Left lung (tissue), 10 donors: ENCODE data around the gene PPM1E. TPM values are rescaled to one million over a fixed set of nuclear protein-coding genes. Genes with fewer than 3 reads are reported as not detected.

Source experiments
- ATAC-seq: fragments of 200-7000 bp; cut with Tn5 transposase; one replicate; pipeline ENCODE4 v1.9.1; 2020; ENCODE audit warnings: moderate library complexity
- DNase-seq, 4 donors: peaks; one replicate each; pipeline ENCODE4 v3.0.0-alpha.2; 2013 to 2020
- H3K27ac ChIP-seq, 2 donors: fragments of 200-600 bp; sonication (generic) in 1 of 2; one replicate each; pipeline versions ENCODE4 v1.5.0 to v1.8.0; 2020 to 2021
- H3K27me3 ChIP-seq, 2 donors: fragments of 200-600 bp; sonication (generic) in 1 of 2; one replicate each; pipeline versions ENCODE4 v1.5.0 to v1.8.0; 2020 to 2021
- H3K36me3 ChIP-seq, 2 donors: fragments of 200-600 bp; sonication (generic) in 1 of 2; one replicate each; pipeline versions ENCODE4 v1.5.0 to v1.8.0; 2020 to 2021
- H3K4me1 ChIP-seq, 2 donors: fragments of 200-600 bp; one replicate each; pipeline ENCODE4 v1.8.0; 2021
- H3K4me3 ChIP-seq, 2 donors: fragments of 200-600 bp; sonication (generic) in 1 of 2; one replicate each; pipeline versions ENCODE4 v1.5.0 to v1.8.0; 2020 to 2021; ENCODE audit warnings: mild to moderate bottlenecking in 1 of 2
- H3K9me3 ChIP-seq, 2 donors: fragments of 200-600 bp; sonication (generic) in 1 of 2; one replicate each; pipeline versions ENCODE4 v1.5.0 to v1.8.0; 2020 to 2021
- intact Hi-C, 2 donors: fragments of 100-400 bp; cut with DNase I; formaldehyde crosslinking; loops; one replicate each; pipeline versions ENCODE4 v1.11.2 to v1.14.2; 2022
- polyA plus RNA-seq, 6 donors: library from polyadenylated mRNA; unstranded; fragments of 120-200 nt; gene quantifications; one replicate each; pipeline ENCODE4 v1.2.1, GENCODE V29; 2013; ENCODE audit not compliant: insufficient read length in 6 of 6
- total RNA-seq, 2 donors: library from RNA; stranded (reverse); fragmentation: NEBNext Ultra II Directional; extraction: Animal tissue kit (Norgen Biotek cat#: 25700); gene quantifications; one replicate each; pipeline ENCODE4 v1.2.1, GENCODE V29; 2021
- TF ChIP-seq, protein P1 (sequence below), 2 donors: fragments of 200-600 bp; sonication (generic) in 1 of 2; IDR thresholded peaks; one replicate each; pipeline versions ENCODE4 v1.5.0 to v1.8.0; 2021; ENCODE audit warnings: antibody characterized with exemption in 2 of 2
- donor health status: DM: no; HTN: yes; CAD: no.
- donor health status: DM: no; HTN: no; CAD: no.

Gene PPM1E
- total and polyA plus RNA-seq, 8 donors: 0.21 to 0.68 (median 0.40) TPM

DNA sequence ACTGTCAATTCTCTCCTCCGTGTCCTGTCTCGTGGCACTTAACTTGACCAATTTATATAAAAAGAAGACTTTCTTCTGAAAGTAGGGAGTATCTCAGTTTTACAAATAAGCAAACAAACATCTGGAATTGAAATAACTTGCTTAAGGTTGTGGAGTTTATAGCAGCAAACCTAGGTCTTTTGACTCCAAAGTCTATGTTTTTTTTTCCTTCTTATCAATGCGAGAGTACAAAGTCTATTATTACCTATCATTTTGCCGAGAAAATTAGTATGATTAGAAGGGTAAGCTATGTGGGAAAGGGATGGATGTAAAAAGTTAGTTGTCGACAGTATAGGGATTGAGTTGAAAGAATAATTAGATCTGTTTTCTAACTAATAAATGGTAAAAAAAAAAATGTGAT is 50.4 kb downstream of the PPM1E start:
- intact Hi-C loops: no loop called here

DNA sequence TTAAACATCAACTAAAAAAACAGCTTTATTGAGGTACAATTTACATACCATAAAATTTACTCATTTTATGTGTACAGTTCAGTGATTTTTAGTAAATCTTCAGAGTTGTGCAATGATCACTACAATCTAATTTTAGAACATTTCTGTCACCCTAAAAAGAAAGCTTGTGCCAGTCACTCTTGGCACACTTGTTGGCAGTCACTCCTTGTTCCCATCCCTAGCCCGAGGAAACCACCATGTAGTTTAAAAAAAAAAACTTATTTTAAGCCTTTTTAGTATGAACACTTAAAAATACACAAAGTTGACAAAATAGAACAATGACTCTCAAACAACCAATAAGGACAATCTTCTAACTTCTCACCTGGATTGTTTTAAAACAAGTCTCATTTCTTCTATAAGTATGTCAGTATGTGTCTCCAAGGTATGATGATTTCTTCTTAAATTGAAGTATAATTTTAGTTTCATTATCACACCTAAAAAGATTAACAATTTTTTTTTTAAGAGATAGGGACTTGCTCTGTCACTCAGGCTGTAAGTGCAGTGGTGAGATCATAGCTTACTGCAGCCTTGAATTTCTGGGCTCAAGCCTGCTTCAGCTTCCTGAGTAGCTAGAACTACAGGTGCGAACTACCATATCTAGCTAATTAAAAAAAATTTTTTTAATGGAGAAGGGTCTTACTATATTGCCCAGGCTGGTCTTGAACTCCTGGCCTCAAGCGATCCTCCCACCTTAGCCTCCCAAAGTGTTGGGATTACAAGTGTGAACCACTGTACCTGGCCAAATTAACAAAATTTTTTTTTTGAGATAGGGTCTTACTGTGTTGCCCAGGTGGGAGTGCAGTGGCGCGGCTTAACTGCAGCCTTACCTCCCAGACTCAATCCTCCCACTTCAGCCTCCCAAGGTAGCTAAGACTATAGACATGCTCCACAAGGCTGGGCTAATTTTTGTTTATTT is 53.2 kb downstream of the PPM1E start:
- TF ChIP-seq, protein P1, sequence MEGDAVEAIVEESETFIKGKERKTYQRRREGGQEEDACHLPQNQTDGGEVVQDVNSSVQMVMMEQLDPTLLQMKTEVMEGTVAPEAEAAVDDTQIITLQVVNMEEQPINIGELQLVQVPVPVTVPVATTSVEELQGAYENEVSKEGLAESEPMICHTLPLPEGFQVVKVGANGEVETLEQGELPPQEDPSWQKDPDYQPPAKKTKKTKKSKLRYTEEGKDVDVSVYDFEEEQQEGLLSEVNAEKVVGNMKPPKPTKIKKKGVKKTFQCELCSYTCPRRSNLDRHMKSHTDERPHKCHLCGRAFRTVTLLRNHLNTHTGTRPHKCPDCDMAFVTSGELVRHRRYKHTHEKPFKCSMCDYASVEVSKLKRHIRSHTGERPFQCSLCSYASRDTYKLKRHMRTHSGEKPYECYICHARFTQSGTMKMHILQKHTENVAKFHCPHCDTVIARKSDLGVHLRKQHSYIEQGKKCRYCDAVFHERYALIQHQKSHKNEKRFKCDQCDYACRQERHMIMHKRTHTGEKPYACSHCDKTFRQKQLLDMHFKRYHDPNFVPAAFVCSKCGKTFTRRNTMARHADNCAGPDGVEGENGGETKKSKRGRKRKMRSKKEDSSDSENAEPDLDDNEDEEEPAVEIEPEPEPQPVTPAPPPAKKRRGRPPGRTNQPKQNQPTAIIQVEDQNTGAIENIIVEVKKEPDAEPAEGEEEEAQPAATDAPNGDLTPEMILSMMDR (IDR thresholded peaks at IDR 0.05): no peak
- no peaks in the 10 kb centered on the region for H3K9me3 ChIP-seq

More for the DNA sequence above, 50.4 kb downstream of the PPM1E start:
- H3K27me3 ChIP-seq: peaks cover 0 to 10% of the 10 kb centered on the region in 2 donors
- H3K27ac ChIP-seq: no peak overlapping the region
- no peaks in the 10 kb centered on the region for H3K9me3 ChIP-seq
- ATAC-seq (no peak), DNase-seq (no peak)
- no peaks in the 10 kb centered on the region for H3K36me3 ChIP-seq
- no peak overlapping the region for H3K4me3 ChIP-seq
- H3K4me1 ChIP-seq: no peaks in the 10 kb centered on the region
- TF ChIP-seq, protein P1 (IDR thresholded peaks at IDR 0.05): no peak

DNA sequence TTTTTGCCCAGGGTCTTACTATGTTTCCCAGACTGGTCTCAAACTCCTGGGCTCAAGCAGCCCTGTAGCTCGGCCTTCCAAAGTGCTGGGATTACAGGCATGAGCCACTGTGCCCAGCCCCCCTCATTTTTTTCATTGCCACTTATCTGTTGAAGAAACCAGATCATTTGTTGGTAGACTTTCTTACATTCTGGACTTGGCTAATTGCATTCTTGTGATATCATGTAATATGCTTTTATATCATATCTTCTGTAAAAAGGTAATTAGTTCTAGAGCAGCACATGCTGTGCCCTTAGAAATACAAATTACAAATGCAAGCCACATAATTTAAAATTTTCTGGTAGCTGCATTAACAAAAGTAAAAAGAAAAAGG is 53.9 kb downstream of the PPM1E start:
- Histone ChIP-seq H3K9me3 (no peaks in the 10 kb centered on the region), H3K4me3 (no peak overlapping the region), H3K36me3 (no peaks in the 10 kb centered on the region), H3K27me3 (peaks cover 0 to 11% of the 10 kb centered on the region in 2 donors), H3K4me1 (no peaks in the 10 kb centered on the region), H3K27ac (no peak overlapping the region)
- ATAC-seq (no peak), DNase-seq (no peak)
- intact Hi-C loops: no loop called here
- TF ChIP-seq, protein P1 (IDR thresholded peaks at IDR 0.05): no peak

More for the DNA sequence above, 53.2 kb downstream of the PPM1E start:
- peaks cover 0 to 11% of the 10 kb centered on the region in 2 donors for H3K27me3 ChIP-seq
- DNase-seq (no peak), ATAC-seq (no peak)
- H3K27ac ChIP-seq: no peak overlapping the region
- no peaks in the 10 kb centered on the region for H3K4me1 ChIP-seq
- no peaks in the 10 kb centered on the region for H3K36me3 ChIP-seq
- no peak overlapping the region for H3K4me3 ChIP-seq
- intact Hi-C loops: no loop called here

DNA sequence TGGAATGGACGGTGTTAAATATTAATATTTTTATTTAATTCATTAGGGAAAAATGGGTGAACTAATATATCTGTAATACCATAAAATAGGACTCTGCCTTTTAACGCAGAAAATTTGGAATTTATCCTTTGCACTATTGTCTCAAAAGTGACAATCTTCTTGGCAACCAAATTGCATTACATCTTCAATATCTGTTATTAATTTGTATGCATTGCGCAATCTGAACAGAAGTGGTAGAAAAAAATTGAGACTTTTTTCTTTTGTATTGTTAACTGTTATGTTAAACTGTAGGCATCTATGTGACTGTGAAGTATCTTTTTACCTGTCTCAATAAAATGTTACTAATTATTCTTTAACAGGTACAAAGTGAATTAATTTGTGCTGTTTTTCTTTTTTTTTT is 55.6 kb downstream of the PPM1E start:
- TF ChIP-seq, protein P1 (IDR thresholded peaks at IDR 0.05): no peak
- no peak for DNase-seq
- no peak for ATAC-seq

DNA sequence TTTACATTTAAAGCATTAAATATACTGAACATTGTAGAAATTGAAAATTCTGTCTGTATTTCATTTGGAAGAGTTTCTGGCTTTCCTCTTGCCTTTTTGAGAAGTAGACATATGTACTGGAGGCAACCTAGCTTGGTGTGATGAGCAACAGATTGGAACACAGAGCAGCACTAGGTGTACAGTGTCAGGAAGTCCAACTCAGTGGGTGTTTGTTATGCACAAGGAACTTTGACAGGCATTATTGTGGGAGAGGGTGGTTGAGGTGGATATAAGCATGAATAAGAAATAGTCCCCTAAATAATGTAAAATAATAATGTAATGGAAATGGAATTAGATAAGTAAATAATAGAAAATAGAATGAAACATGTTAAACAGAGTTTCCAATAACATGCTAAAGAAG is 58.1 kb downstream of the PPM1E start:
- no peak overlapping the region for H3K4me3 ChIP-seq
- ATAC-seq (no peak), DNase-seq (no peak)
- H3K36me3 ChIP-seq: no peaks in the 10 kb centered on the region
- H3K27ac ChIP-seq: no peak overlapping the region
- H3K27me3 ChIP-seq: peaks cover 0 to 5% of the 10 kb centered on the region in 2 donors
- no peaks in the 10 kb centered on the region for H3K4me1 ChIP-seq
- H3K9me3 ChIP-seq: no peaks in the 10 kb centered on the region
- TF ChIP-seq, protein P1 (IDR thresholded peaks at IDR 0.05): no peak
- intact Hi-C loops: no loop called here

More for the DNA sequence above, 55.6 kb downstream of the PPM1E start:
- intact Hi-C loops: no loop called here
- no peaks in the 10 kb centered on the region for H3K4me1 ChIP-seq
- no peak overlapping the region for H3K27ac ChIP-seq
- H3K36me3 ChIP-seq: no peaks in the 10 kb centered on the region
- H3K9me3 ChIP-seq: no peaks in the 10 kb centered on the region
- peaks cover 0 to 11% of the 10 kb centered on the region in 2 donors for H3K27me3 ChIP-seq
- H3K4me3 ChIP-seq: no peak overlapping the region
